GM12891 (cell line): Measurements from ENCODE around the gene PSMG1. TPM values are rescaled to one million over a fixed set of nuclear protein-coding genes. Genes with fewer than 3 reads are reported as not detected.
A peak's percentile ranks its signal among the peaks of the same experiment; 100 is the strongest.
"Not testable (repeated sequence)": the region's sequence is repeated elsewhere in the genome, so short reads cannot be mapped to it uniquely, and the experiment has no call there.

Experiments
- DNase-seq: peaks from one replicate; pipeline ENCODE4 v3.0.0; 2011; ENCODE audit warnings: low spot score; ENCODE audit not compliant: insufficient read length
- FAIRE-seq: peaks from 2 replicates; lab custom pipeline; 2011; peaks lifted over from hg19 to GRCh38; lab: Jason Lieb, UNC
- PAX5 ChIP-seq: IDR thresholded peaks from 2 replicates; pipeline ENCODE4 v1.6.1; 2011; ENCODE audit warnings: low read length, moderate library complexity, mild to moderate bottlenecking; ENCODE audit not compliant: insufficient read depth, severe bottlenecking
- POLR2A ChIP-seq: IDR thresholded peaks from 2 replicates; pipeline ENCODE4 v1.6.1; 2011; ENCODE audit warnings: low read depth, low read length, control low read depth
- POLR2AphosphoS5 ChIP-seq: IDR thresholded peaks from 2 replicates; pipeline ENCODE4 v1.6.1; 2011; ENCODE audit warnings: low read depth, low read length, control low read depth
- POU2F2 ChIP-seq: IDR thresholded peaks from 2 replicates; pipeline ENCODE4 v1.6.1; 2011; ENCODE audit warnings: low read depth, mild to moderate bottlenecking, control low read depth, low read length, moderate library complexity
- SPI1 ChIP-seq: IDR thresholded peaks from 2 replicates; pipeline ENCODE4 v1.6.1; 2011; ENCODE audit warnings: low read depth, low read length, control low read depth
- TAF1 ChIP-seq: IDR thresholded peaks from 2 replicates; pipeline ENCODE4 v1.6.1; 2011; ENCODE audit warnings: low read depth, low read length, control low read depth
- polyA plus RNA-seq: library from polyadenylated mRNA; unstranded; fragments of >200 nt; gene quantifications from one replicate; pipeline ENCODE4 v1.2.1, GENCODE V29; 2012; ENCODE audit warnings: low read depth, missing spikeins, inconsistent platforms; ENCODE audit not compliant: missing spikeins

PSMG1 gene
- polyA plus RNA-seq = 81.4 TPM

DNA sequence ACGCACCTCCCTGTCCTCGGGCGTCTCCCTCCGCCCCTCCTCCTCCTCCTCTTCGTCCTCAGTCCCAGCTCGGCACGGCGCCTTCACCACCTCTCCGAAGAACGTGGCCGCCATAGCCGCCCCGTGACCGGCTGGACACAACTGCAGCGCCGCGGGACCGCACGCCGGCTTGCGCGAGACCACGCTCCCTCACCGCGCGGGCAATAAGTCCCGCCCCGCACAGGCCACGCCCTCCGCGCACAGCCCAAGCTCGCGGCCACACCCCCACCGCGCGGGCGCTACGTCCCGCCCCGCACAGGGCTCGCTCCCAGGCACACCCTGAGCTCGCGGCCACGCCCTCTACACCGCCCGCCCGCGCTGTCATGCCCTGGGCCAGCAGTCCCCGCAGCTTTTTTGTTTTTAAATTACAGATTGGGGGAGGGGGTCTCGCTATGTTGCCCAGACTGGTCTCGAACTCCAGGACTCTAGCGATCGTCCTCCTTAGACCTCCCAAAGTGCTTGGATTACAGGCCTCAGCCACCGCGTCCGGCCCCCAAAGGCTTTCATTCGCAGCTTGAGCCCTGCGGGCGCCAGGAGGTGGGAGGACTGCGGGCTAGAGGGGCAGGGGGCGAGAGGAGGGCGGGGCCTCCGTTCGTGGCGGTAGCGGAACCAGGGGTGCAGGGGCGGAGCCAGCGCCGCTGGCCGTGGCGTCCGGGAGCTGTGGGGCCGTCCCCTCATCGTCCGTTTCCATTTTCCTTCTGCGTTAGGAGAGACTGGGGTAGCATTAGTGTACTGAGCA is at the start of gene PSMG1:
Gene PSMG1 (minus strand): TSS at position 180 of the 778 bp plus-strand sequence. CDS start 66 bp downstream, at position 114.
- TF ChIP-seq SPI1 = no peak
- TF ChIP-seq POLR2A = peak; percentile 82
- TF ChIP-seq POU2F2 = peak; percentile 34; the same call in 1 of the 2 replicates
- TF ChIP-seq POLR2AphosphoS5 = peak; percentile 95
- TF ChIP-seq TAF1 = peak; percentile 79
- TF ChIP-seq PAX5 = no peak
- FAIRE-seq (peak; percentile 99), DNase-seq (peak; percentile 65)

DNA sequence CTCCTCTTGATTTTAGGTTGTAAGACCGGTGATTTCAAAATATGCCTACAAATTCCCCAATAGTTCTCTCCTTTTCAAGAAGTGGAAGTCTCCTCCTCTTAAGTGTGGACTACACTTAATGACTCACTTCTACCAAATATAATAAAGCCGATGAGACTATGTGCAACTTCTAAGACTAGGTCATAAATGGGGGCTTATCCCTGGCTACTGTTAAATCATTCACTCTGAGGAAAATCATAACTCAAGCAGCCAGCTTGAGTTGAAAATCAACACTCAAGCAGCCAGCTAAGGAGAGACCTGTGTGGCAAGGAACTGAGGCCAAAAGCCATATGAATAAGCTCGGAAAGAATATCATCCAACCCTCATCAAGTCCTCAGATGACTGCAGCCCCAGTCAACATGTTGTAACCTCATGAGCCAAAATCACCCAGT is 49.6 kb upstream of the PSMG1 start:
- FAIRE-seq (no peak), DNase-seq (no peak)
- TF ChIP-seq POLR2A (no peak), POLR2AphosphoS5 (no peak), POU2F2 (no peak), PAX5 (no peak), SPI1 (no peak), TAF1 (no peak)

DNA sequence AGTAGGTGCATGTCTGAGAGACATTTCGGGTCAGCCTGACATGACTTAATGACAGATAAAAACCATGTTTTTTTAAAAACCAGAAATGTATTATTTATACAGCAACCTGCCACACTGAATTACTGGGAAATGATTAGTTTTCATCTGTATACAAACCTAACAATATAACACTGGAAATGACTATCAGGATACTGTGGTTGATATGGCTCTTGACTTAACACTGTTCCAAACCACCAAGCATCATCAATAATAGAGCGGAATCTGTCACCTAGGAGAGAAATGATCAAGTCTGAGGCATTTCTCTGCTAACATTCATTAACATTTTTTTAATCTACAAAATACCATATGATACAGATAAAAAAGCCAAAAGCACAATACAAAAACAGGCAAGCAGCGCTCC is 41.7 kb upstream of the PSMG1 start:
- no peak for FAIRE-seq
- TF ChIP-seq POLR2A (no peak), PAX5 (no peak), SPI1 (no peak), POU2F2 (no peak), TAF1 (no peak), POLR2AphosphoS5 (no peak)
- no peak for DNase-seq

GRCh38 chr21:39221997-39222486 is 38.8 kb upstream of the PSMG1 start:
- no peak for DNase-seq
- FAIRE-seq = no peak
- TF ChIP-seq POLR2A (no peak), POLR2AphosphoS5 (no peak), PAX5 (no peak), POU2F2 (no peak), SPI1 (no peak), TAF1 (no peak)

GRCh38 chr21:39221282-39221996 is 38.2 kb upstream of the PSMG1 start:
- no peak for TF ChIP-seq POLR2AphosphoS5
- no peak for TF ChIP-seq SPI1
- no peak for TF ChIP-seq POU2F2
- TF ChIP-seq POLR2A = no peak
- no peak for TF ChIP-seq PAX5
- TF ChIP-seq TAF1 = no peak
- DNase-seq (no peak), FAIRE-seq (no peak)

GRCh38 chr21:39220875-39221274 is 37.6 kb upstream of the PSMG1 start:
- not testable (repeated sequence) for DNase-seq, FAIRE-seq

- TF ChIP-seq POU2F2 = no peak
- no peak for TF ChIP-seq TAF1
- TF ChIP-seq SPI1 = no peak
- no peak for TF ChIP-seq PAX5
- TF ChIP-seq POLR2AphosphoS5 = no peak
- TF ChIP-seq POLR2A = no peak
- no peak for FAIRE-seq
- no peak for DNase-seq
These were observed 36.9 kb upstream of the PSMG1 start for GRCh38 chr21:39220150-39220549.

DNA sequence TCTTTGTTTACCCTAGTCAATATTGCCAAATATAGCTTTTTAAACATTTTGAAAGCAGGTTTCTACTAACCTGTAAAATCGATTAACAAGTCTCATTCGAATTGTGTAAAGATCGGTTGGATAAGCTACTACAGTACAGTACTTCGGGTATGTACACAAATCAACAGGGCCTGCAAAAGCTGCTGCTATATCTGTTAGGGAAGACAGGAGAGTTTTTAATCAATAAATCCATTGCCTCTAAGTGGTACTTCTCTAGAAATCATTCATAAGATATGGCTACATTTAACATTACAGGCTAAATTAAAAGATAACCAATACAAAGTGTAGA is 34.8 kb upstream of the PSMG1 start:
- TF ChIP-seq PAX5 (no peak), POLR2A (no peak), SPI1 (no peak), POLR2AphosphoS5 (no peak), POU2F2 (no peak), TAF1 (no peak)
- DNase-seq (no peak), FAIRE-seq (no peak)

DNA sequence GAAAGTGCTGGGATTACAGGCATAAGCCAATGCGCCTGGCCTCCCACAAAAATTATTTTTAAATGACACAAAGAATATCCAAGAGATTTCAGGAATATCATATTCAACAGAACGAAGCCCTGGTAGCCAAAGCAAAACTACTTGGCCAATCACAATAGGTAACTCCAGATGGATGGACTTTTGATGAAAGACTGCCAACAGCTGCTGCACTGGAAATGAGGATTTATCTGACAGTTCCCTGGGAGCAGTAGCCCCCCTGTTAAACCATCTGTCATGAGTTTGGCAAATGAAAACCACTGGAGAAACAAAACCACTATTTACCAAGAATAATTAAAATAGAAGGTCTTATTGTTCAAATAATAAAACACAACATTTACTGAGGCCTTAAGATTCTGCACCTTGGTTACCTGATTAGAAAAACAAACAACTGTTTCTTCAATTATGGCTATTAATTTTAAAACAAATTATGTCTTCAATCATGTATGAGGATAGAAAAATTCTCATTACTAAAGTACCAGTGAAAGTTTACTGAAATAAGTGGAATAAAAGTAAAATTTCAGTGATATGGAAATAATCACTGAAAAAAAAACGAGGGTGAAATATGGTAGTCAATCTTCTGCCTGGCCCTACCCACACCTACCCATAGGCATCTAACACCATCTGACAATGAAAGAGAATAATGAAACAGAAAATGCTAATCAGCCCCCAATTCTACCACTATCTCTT is 34.3 kb upstream of the PSMG1 start:
- TF ChIP-seq SPI1 = no peak
- no peak for TF ChIP-seq POLR2AphosphoS5
- TF ChIP-seq TAF1 = no peak
- no peak for TF ChIP-seq POU2F2
- TF ChIP-seq PAX5 = no peak
- TF ChIP-seq POLR2A = no peak
- no peak for DNase-seq
- no peak for FAIRE-seq
